ENCODE data around the gene ADAT3.

- no peak for TF ChIP-seq EZH2phosphoT487 (IDR thresholded peaks at IDR 0.05; ENCODE audit: low read depth, severe bottlenecking, unreplicated experiment)
- TF ChIP-seq CTCF (IDR thresholded peaks at IDR 0.05; ENCODE audit: poor library complexity) = no peak
Observed at GRCh38 chr19:1872807-1873523, 32.2 kb upstream of the ADAT3 start.
